SK-N-SH treated with all-trans-retinoic acid at 6 μM for 48 hours (cell line): ENCODE data around the gene ULK3.

ENCODE experiments used
- CSDC2 ChIP-seq: fragments of 250-450 bp; sonication (Bioruptor Pico); IDR thresholded peaks from 2 replicates; pipeline ENCODE4 v1.5.0; 2020; ENCODE audit warnings: mild to moderate bottlenecking, moderate library complexity
- GLIS3 ChIP-seq: fragments of 250-450 bp; sonication (Bioruptor Pico); IDR thresholded peaks from 2 replicates; pipeline ENCODE4 v1.5.0; 2020; ENCODE audit warnings: mild to moderate bottlenecking, moderate library complexity
- OSR1 ChIP-seq: fragments of 250-450 bp; sonication (Bioruptor Pico); IDR thresholded peaks from 2 replicates; pipeline ENCODE4 v1.8.0; 2022; ENCODE audit warnings: moderate library complexity, mild to moderate bottlenecking, inconsistent platforms
- PATZ1 ChIP-seq: fragments of 250-450 bp; sonication (Bioruptor Pico); IDR thresholded peaks from 2 replicates; pipeline ENCODE4 v1.8.0; 2020; ENCODE audit warnings: mild to moderate bottlenecking, moderate library complexity, borderline replicate concordance
- ZNF8 ChIP-seq: fragments of 450-650 bp; formaldehyde crosslinking; IDR thresholded peaks from 2 replicates; pipeline ENCODE4 v1.5.0; 2020; ENCODE audit warnings: mild to moderate bottlenecking, moderate library complexity
- TF ChIP-seq, protein P1 (sequence below): fragments of 250-450 bp; sonication (Bioruptor Pico); IDR thresholded peaks from 2 replicates; pipeline ENCODE4 v1.5.1; 2020; ENCODE audit warnings: low read depth, mild to moderate bottlenecking, moderate library complexity

GRCh38 chr15:74802862-74803447 lies 40.0 kb downstream of the ULK3 start:
- TF ChIP-seq PATZ1 (no peak), GLIS3 (CRISPR knock-in tag) (no peak), CSDC2 (CRISPR knock-in tag) (no peak), ZNF8 (CRISPR knock-in tag) (no peak), OSR1 (CRISPR knock-in tag) (no peak)
- TF ChIP-seq, protein P1, sequence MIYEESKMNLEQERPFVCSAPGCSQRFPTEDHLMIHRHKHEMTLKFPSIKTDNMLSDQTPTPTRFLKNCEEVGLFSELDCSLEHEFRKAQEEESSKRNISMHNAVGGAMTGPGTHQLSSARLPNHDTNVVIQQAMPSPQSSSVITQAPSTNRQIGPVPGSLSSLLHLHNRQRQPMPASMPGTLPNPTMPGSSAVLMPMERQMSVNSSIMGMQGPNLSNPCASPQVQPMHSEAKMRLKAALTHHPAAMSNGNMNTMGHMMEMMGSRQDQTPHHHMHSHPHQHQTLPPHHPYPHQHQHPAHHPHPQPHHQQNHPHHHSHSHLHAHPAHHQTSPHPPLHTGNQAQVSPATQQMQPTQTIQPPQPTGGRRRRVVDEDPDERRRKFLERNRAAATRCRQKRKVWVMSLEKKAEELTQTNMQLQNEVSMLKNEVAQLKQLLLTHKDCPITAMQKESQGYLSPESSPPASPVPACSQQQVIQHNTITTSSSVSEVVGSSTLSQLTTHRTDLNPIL (CRISPR knock-in tag): no peak
